HG02798 (cell line): Measurements from ENCODE around the gene SCGB1D1.

Experiments used
- ATAC-seq: cut with Tn5 transposase; IDR thresholded peaks from one replicate; pipeline ENCODE4 v1.9.1; 2021; ENCODE audit warnings: mild to moderate bottlenecking; ENCODE audit not compliant: unreplicated experiment, poor library complexity

Gene SCGB1D1

GRCh38 chr11:62217191-62217748, 27.3 kb downstream of the SCGB1D1 start:
- ATAC-seq: no peak

GRCh38 chr11:62221498-62221897, 31.5 kb downstream of the SCGB1D1 start:
- no peak for ATAC-seq

GRCh38 chr11:62223095-62223494, 33.1 kb downstream of the SCGB1D1 start:
- no peak for ATAC-seq

GRCh38 chr11:62233730-62234129, 43.7 kb downstream of the SCGB1D1 start:
- no peak for ATAC-seq

GRCh38 chr11:62236187-62236586, 46.2 kb downstream of the SCGB1D1 start:
- ATAC-seq: no peak

- ATAC-seq: no peak
Observed at GRCh38 chr11:62237499-62237898, 47.5 kb downstream of the SCGB1D1 start.

GRCh38 chr11:62238151-62238550, 48.1 kb downstream of the SCGB1D1 start:
- no peak for ATAC-seq

GRCh38 chr11:62241095-62241494, 51.1 kb downstream of the SCGB1D1 start:
- no peak for ATAC-seq

- ATAC-seq: no peak
Observed at GRCh38 chr11:62242021-62242420, 52.0 kb downstream of the SCGB1D1 start, which contains the start of gene SCGB1D2. SCGB1D2 (plus strand) TSS chr11:62242239; CDS start chr11:62242308, 69 bp downstream.
